Measurements from ENCODE around the gene BBC3.
A peak's percentile ranks its signal among the peaks of the same experiment; 100 is the strongest.

DNA sequence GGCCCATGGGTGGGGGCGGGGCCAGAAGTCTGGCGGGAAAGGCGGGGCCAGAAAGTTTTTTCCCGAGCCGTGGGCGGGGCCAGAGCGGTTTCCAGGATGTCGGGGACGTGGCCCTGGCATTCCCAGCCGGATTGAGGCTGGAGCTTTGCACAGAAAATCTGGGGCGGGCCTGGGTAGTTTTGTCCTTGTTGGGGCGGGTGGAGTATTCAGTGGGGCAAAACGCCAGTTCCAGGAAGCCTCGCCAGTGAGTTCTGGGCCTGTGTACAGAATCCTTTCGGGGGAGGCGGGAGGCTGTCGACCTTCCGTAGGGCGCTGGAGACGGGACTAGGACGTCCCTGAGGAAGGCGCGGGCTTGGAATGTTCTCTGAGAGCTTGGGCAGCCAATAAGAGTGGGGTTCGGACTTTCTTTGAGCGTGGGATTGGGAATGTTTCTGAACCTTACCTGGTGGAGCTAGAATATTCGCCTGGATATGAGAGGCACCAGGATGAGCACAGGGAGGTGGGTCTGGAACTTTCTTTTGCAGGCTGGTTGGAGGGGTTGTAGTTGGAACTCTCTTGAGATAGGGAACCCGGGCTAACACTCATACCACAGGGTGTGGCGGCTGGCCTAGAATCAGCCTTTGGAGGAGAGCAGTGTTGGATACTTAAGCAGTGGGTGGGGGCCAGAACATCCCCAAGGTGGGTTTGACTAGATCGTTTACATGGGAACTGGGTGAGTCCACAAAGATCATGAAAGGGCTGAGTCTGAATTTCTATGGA, 26.6 kb upstream of the BBC3 start:
- TF ChIP-seq MAZ (IDR thresholded peaks at IDR 0.05; ENCODE audit: borderline replicate concordance, low read depth, low read length) = no peak
- TF ChIP-seq SMC3 (IDR thresholded peaks at IDR 0.05; ENCODE audit: low read depth, low read length) = no peak
- no peak for TF ChIP-seq CTCF (conservative IDR thresholded peaks at IDR 0.05; ENCODE audit: low read depth, low read length)
- peak; percentile 94 for TF ChIP-seq POLR2A (IDR thresholded peaks at IDR 0.05; ENCODE audit: low read depth, low read length)
- no peak for TF ChIP-seq NFE2L2 (IDR thresholded peaks at IDR 0.05; ENCODE audit: low read depth, low read length)
- TF ChIP-seq MAFK (IDR thresholded peaks at IDR 0.05; ENCODE audit: low read depth, low read length) = no peak
- TF ChIP-seq RFX5 (IDR thresholded peaks at IDR 0.05; ENCODE audit: low read depth, low read length) = no peak
- no peak for TF ChIP-seq USF2 (IDR thresholded peaks at IDR 0.05; ENCODE audit: low read depth, low read length)
- no peak for TF ChIP-seq FOS (IDR thresholded peaks at IDR 0.05; ENCODE audit: low read depth, low read length)
- TF ChIP-seq MXI1 (IDR thresholded peaks at IDR 0.05; ENCODE audit: borderline replicate concordance, low read depth, low read length) = peak; percentile 12; the same call in 1 of the 2 replicates
- TF ChIP-seq BHLHE40 (IDR thresholded peaks at IDR 0.05; ENCODE audit: low read depth, low read length) = no peak
